ENCODE measurements around the gene HK2. TPM values are rescaled to one million over a fixed set of nuclear protein-coding genes. Genes with fewer than 3 reads are reported as not detected.
A peak's percentile ranks its signal among the peaks of the same experiment; 100 is the strongest.

Gene HK2
- total RNA-seq, 3 donors from 2014 or later: 181 to 317 (median 281) TPM

- no peaks in the 10 kb centered on the region for H3K9me3 ChIP-seq
- TF ChIP-seq, protein P1, sequence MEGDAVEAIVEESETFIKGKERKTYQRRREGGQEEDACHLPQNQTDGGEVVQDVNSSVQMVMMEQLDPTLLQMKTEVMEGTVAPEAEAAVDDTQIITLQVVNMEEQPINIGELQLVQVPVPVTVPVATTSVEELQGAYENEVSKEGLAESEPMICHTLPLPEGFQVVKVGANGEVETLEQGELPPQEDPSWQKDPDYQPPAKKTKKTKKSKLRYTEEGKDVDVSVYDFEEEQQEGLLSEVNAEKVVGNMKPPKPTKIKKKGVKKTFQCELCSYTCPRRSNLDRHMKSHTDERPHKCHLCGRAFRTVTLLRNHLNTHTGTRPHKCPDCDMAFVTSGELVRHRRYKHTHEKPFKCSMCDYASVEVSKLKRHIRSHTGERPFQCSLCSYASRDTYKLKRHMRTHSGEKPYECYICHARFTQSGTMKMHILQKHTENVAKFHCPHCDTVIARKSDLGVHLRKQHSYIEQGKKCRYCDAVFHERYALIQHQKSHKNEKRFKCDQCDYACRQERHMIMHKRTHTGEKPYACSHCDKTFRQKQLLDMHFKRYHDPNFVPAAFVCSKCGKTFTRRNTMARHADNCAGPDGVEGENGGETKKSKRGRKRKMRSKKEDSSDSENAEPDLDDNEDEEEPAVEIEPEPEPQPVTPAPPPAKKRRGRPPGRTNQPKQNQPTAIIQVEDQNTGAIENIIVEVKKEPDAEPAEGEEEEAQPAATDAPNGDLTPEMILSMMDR (IDR thresholded peaks at IDR 0.05): no peak
- intact Hi-C loops (cut with DNase I, micrococcal nuclease): no loop called here
- peak in 1 of 3 donors; percentile 76 for DNase-seq
- H3K4me1 ChIP-seq (ENCODE audit: low read depth): peaks cover 54% of the 10 kb centered on the region
- H3K36me3 ChIP-seq (ENCODE audit: low read depth): no peaks in the 10 kb centered on the region
- no peak overlapping the region for H3K4me3 ChIP-seq
- peak; percentile 83 for ATAC-seq
Measured at GRCh38 chr2:74863802-74864248, 29.9 kb downstream of the HK2 start.

GRCh38 chr2:74864728-74865722 is 31.1 kb downstream of the HK2 start:
- H3K4me3 ChIP-seq: no peak overlapping the region
- H3K4me1 ChIP-seq (ENCODE audit: low read depth): peaks cover 61% of the 10 kb centered on the region
- ATAC-seq (no peak), DNase-seq (no peak)
- intact Hi-C loops (cut with DNase I, micrococcal nuclease): no loop called here
- no peaks in the 10 kb centered on the region for H3K36me3 ChIP-seq (ENCODE audit: low read depth)
- no peaks in the 10 kb centered on the region for H3K9me3 ChIP-seq
- TF ChIP-seq, protein P1 (IDR thresholded peaks at IDR 0.05): no peak

- intact Hi-C loops (cut with DNase I, micrococcal nuclease): no loop called here
- H3K36me3 ChIP-seq (ENCODE audit: low read depth): no peaks in the 10 kb centered on the region
- ATAC-seq: no peak
- H3K4me1 ChIP-seq (ENCODE audit: low read depth): peaks cover 52% of the 10 kb centered on the region
- no peak for DNase-seq
- no peaks in the 10 kb centered on the region for H3K9me3 ChIP-seq
- TF ChIP-seq, protein P1 (IDR thresholded peaks at IDR 0.05): no peak
- no peak overlapping the region for H3K4me3 ChIP-seq
Measured at GRCh38 chr2:74865770-74866674, 32.1 kb downstream of the HK2 start.

GRCh38 chr2:74867841-74868658 is 34.1 kb downstream of the HK2 start:
- intact Hi-C loops (cut with DNase I, micrococcal nuclease): no loop called here
- Histone ChIP-seq H3K4me3 (no peak overlapping the region), H3K9me3 (no peaks in the 10 kb centered on the region), H3K4me1 (ENCODE audit: low read depth) (peaks cover 38% of the 10 kb centered on the region), H3K36me3 (ENCODE audit: low read depth) (no peaks in the 10 kb centered on the region)
- DNase-seq: no peak
- ATAC-seq: no peak
- TF ChIP-seq, protein P1 (IDR thresholded peaks at IDR 0.05): no peak

DNA sequence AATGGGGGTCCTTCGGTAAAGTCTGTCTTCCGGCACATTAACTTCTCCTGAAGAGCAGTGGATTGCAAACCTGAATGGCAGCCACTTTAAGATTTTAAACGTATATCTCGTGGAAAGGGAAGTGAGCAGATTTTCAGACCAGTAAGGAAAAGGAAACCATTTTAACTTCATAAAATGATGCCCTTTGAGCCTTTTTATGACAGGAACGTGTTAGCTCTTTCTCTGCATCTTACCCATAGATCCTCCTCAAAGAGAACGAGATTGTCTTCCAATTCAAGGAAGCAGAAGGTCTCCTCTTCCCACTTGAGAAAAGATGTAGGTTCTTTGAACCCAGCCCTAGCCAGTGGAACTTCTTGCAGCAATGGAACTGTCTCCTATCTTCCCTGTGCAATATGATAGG is 35.6 kb downstream of the HK2 start:
- H3K4me1 ChIP-seq (ENCODE audit: low read depth): peaks cover 27% of the 10 kb centered on the region
- H3K4me3 ChIP-seq: no peak overlapping the region
- ATAC-seq: peak; percentile 73
- intact Hi-C loops (cut with DNase I, micrococcal nuclease): no loop called here
- H3K9me3 ChIP-seq: no peaks in the 10 kb centered on the region
- DNase-seq: no peak
- no peaks in the 10 kb centered on the region for H3K36me3 ChIP-seq (ENCODE audit: low read depth)
- TF ChIP-seq, protein P1 (IDR thresholded peaks at IDR 0.05): no peak
